Astrocyte of the cerebellum (primary cell): Measurements from ENCODE around the gene TMCC2.

Experiments
- DNase-seq: peaks from one replicate; pipeline ENCODE4 v3.0.0-alpha.2; 2011; ENCODE audit warnings: low read depth
- H3K4me3 ChIP-seq: 2 replicates; pipeline ENCODE4 v1.5.1; 2011; ENCODE audit warnings: mild to moderate bottlenecking, low read depth, low read length, moderate library complexity
- CTCF ChIP-seq: IDR thresholded peaks from 2 replicates; pipeline ENCODE4 v1.5.1; 2012; ENCODE audit warnings: low read length, low read depth, moderate library complexity, mild to moderate bottlenecking; ENCODE audit errors: missing control alignments
- in situ Hi-C: cut with HindIII; loops from 2 replicates; pipeline ENCODE4 v1.10.0; 2017; ENCODE audit warnings: low sequenced_read_pairs

TMCC2 gene

DNA sequence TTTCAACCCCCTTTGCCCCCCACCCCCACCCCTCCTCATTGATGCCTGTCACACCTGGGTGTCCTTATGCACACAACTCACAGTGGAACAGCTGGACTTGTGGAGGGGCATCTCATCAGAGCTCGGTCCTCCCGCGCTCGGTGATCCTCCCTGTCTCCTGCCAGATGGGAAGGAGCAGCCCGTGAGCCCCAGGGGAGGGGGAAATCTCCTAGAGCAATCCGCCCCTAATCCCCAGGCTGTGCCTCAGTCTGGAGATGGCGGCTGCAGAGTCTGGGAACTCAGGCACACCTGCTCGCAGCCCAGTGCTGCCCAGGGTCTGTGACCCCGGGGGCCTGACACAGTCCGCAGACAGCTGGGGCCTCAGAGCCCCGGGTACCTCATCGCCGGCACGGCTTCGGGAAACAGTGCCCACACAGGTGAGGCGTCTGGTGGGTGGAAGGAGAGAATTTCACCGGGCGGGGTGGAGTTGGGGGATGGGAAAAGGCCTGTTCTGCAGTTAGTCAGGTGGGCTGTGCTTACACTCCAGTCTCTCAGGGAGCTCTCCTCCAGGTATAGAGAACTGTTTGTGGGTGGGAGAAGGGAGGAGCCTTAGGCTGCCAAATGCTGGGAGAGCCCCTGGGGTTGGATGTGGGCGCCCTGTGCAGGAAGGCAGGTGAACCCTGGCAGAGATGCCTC lies 29.3 kb downstream of the TMCC2 start:
- no peak overlapping the region for H3K4me3 ChIP-seq
- DNase-seq: no peak
- no peak for TF ChIP-seq CTCF
- in situ Hi-C loops: no loop called here

- DNase-seq: no peak
- in situ Hi-C loops: no loop called here
- no peak for TF ChIP-seq CTCF
- no peak overlapping the region for H3K4me3 ChIP-seq
Measured at GRCh38 chr1:205257735-205258134, 30.0 kb downstream of the TMCC2 start.

DNA sequence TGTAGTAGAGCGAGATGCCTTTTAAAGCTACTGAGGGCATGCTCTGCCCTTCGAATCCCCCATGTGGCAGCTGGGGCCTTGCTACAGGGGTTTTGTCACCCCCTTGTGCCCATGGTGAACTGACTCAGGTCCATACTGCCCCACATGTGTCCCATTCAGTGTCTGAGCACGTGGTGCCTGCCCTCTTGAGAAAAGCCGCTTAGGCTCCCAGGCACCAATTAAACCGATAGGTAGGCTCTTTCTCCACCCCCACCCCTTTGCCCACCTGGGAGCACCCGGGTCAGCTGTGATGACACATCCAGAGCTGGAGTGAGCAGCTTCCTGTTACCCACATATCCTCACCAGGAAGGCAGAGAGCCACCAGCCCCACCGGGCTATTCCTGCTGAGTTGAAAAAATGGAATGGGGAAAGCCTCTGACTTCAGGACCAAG lies 30.5 kb downstream of the TMCC2 start:
- no peak overlapping the region for H3K4me3 ChIP-seq
- in situ Hi-C loops: no loop called here
- DNase-seq: no peak
- TF ChIP-seq CTCF: no peak

GRCh38 chr1:205258719-205259118 lies 31.0 kb downstream of the TMCC2 start:
- DNase-seq: no peak
- in situ Hi-C loops: no loop called here
- no peak for TF ChIP-seq CTCF
- H3K4me3 ChIP-seq: no peak overlapping the region

- DNase-seq: no peak
- TF ChIP-seq CTCF: no peak
- in situ Hi-C loops: no loop called here
- no peak overlapping the region for H3K4me3 ChIP-seq
Measured at GRCh38 chr1:205259324-205259832, 31.6 kb downstream of the TMCC2 start.

- H3K4me3 ChIP-seq: no peak overlapping the region
- no peak for DNase-seq
- TF ChIP-seq CTCF: no peak
- in situ Hi-C loops: no loop called here
Measured at GRCh38 chr1:205259998-205260397, 32.3 kb downstream of the TMCC2 start.
